NCI-H128 (cell line): ENCODE results near the gene RPL3.

Experiments used
- DNase-seq: peaks from one replicate; lab custom pipeline; 2025; ENCODE audit not compliant: unreplicated experiment; lab: John Stamatoyannopoulos, UW

The RPL3 gene

GRCh38 chr22:39284142-39284980 is 35.1 kb downstream of the RPL3 start:
- DNase-seq = no peak

DNA sequence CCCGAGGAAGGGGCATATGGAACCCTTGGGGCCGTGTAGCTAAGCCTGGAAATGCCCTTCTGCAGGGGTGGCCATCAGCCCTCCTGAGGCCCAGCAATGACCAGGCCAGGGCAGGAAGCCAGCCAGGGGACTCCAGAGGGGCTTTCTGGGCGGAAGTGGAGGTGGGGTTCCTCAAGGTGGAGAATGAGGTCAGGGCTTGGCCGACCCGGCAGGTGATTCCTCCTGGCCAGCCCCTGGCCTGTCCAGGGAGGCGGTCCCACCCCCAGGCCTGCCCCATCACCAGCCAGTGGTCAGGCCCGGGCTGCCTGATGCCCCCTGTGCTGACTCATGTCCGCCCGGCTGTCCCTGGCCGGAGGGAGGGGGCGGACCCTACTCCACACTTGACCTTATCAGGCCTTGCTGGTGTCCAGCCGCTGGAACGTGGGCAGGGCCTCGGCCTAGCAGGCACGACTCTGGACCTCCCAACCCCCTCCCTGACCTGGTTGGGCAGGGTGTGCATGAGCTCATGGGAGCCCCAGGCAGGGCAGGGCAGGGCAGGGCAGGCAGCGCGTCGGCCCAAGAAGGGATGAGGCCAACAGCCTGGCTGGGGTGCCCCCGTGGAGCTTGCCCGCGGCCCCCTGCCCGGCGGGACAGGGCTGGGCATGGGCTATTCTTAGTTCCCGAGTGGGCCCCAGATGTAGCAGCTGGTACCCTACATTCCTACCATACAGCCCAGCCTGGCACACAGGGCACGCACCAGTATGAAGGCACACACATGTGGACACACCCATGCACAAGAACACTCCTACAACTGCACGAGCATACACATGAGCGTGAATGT is 35.9 kb downstream of the RPL3 start:
- DNase-seq = no peak

- DNase-seq = no peak
These were observed 36.6 kb downstream of the RPL3 start for GRCh38 chr22:39282645-39283321.

- DNase-seq = no peak
These were observed 38.3 kb downstream of the RPL3 start for GRCh38 chr22:39281126-39281525.

GRCh38 chr22:39280250-39280649 is 39.2 kb downstream of the RPL3 start:
- DNase-seq = no peak

DNA sequence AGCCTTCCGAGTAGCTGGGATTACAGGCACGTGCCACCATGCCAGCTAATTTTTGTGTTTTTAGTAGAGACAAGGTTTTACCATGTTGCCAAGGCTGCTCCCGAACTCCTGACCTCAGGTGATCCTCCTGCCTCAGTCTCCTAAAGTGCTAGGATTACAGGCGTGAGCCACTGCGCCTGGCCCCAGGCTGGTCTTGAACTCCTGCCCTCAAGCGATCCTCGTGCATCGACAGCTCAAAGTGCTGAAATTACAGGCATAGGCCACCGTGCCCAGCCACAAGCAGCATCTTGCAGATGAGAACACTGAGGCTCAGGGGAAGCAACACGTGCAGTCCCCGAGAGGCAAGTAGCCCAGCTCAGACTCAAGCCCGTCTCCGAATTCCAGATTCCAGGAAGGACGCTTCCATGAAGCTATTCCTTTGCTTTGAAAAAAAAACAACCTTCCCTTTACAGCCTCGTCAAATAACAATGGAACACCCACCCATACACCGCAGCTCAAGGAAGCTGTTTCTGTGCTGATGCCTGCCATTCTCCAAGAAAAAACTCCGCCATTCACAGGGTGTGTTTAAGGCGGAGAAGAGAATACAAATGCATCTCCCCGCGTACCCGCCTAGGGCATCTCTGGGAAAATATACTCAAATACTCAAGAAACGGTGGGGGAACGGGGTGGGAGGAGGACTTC is 40.1 kb downstream of the RPL3 start:
- no peak for DNase-seq

- no peak for DNase-seq
These were observed 41.4 kb downstream of the RPL3 start for GRCh38 chr22:39278040-39278439.

- DNase-seq = no peak
These were observed 42.2 kb downstream of the RPL3 start for GRCh38 chr22:39277142-39277607.

DNA sequence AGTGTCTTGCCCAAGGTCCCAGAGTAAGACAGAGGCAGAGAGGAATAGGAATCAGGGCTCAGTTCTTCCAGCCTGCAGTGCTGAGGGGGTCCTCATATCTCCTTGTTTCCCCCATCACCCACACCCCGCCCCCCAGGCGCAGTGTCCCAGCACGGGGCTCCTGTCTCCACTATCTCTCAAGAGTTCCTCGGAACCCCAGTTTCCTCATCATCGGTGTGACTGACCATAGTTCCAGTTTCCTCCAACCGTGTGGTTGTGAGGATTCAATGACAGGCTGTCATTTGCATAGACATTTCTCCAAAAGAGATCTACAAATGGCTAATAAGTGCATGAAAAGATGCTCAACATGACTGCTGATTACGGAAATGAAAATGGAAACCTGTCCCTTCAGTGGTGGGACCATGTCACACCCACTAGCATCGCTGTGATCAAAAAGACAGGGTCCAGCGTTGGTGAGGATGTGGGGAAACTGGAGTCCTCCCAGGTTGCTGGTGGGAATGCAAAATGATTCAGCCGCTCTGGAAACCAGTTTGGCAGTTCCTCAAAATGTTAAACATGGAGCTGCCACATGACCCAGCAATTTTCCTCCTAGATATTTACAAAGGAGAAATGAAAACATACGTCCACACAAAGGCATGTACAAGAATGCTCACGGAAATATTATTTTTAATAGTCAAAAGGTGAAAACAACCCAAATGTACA is 42.8 kb downstream of the RPL3 start:
- DNase-seq = no peak

DNA sequence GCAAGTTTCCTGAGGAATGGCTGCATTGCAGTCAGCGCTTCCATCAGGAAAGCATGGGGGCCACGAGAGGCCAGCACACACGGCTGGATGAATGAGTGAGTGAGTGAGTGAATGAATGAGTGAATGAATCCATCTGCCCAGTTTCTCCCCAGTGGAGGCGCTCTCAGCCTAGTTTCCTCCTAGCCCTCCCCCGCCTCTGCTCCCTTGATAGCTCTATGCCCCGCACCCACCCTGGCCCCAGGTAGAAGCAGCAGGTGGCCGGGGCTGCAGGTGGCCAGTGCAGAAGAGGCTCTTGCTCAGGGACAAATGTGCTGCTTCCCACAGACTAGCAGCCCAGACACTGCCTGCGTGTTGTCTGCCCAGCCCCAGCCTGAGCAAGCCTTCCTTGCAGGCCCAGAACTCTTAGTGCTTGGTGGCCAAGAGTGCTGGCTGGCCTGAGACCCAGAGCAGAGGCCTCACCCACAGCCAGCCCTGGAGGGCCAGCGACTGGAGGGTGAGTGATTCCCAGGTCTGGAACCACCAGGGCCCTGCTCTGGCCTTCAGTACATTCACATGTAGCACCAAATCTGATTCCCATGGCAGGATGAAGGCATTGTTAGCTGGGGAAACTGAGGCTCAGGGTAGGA is 43.5 kb downstream of the RPL3 start:
- DNase-seq = no peak

GRCh38 chr22:39273950-39274887 is 45.2 kb downstream of the RPL3 start:
- DNase-seq = no peak

- DNase-seq = no peak
These were observed 48.6 kb downstream of the RPL3 start for GRCh38 chr22:39270792-39271191.

GRCh38 chr22:39270280-39270679 is 49.1 kb downstream of the RPL3 start:
- DNase-seq = no peak

DNA sequence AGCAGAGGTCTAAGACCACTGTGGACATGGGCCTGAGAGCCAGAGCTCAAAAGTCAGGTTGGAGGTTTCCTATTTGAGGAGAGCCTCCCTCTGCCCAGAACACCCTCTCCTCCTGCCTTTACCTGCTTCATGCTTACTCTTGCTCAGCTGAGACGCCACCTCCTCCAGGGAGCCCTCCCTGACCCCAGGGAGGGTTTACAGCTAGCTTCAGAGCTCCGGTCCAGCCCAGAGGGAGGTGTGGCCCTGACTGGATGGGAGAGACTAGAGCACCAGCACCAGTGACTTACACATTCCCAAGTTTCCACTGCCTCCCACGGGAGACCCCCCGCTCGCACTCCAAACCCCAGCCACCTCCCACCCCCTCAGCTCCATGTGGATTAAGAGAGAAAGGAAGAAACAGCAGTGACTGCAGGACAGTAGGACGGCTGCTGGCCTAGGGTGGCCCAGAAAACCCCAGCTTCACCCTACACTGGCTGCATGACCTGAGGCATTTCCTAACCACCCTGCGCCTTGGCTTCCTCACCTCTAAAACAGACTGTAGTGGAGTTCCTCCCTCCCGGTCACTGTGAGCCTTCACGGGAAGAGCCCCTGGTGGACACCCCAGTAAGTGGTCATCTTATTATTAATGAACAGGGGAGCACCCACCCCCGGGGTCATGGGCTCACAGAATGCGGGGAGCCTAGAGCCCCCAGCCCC is 50.2 kb downstream of the RPL3 start:
- no peak for DNase-seq

- DNase-seq = no peak
These were observed 50.8 kb downstream of the RPL3 start for GRCh38 chr22:39268645-39269044.

DNA sequence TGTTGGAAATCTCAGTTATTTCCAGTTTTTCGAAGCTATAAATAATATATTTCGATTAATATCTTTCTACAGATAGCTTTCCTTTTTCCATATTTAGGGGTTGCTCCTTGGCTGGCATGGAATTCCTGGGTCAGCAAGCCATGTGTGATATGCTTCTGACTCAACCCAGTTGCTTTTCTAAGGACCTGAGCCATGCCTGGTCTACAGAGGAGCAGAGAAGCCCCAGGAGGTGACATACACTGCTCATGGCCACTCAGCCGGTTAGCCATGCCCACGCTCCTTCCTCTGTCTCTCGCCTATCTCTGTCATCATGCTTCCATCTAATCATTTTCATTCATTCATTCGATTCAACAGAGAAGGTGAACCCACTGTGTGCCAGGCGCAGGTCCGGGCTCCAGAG is 51.4 kb downstream of the RPL3 start:
- no peak for DNase-seq

GRCh38 chr22:39266398-39267030 is 52.9 kb downstream of the RPL3 start:
- no peak for DNase-seq
